OCI-LY3 (cell line): Measurements from ENCODE around the gene RAB11FIP4.

Experiments used
- EZH2phosphoT487 ChIP-seq: fragments of 200-600 bp; shearing (Covaris generic); IDR thresholded peaks from 2 replicates; pipeline ENCODE4 v1.6.1; 2018; ENCODE audit warnings: antibody characterized with exemption, mixed run types, low read depth
- TF ChIP-seq, protein P1 (sequence below): fragments of 200-600, 300-600 bp; sonication (generic); IDR thresholded peaks from 2 replicates; pipeline ENCODE4 v1.5.1; 2014; ENCODE audit warnings: antibody characterized with exemption, low read length, low read depth

DNA sequence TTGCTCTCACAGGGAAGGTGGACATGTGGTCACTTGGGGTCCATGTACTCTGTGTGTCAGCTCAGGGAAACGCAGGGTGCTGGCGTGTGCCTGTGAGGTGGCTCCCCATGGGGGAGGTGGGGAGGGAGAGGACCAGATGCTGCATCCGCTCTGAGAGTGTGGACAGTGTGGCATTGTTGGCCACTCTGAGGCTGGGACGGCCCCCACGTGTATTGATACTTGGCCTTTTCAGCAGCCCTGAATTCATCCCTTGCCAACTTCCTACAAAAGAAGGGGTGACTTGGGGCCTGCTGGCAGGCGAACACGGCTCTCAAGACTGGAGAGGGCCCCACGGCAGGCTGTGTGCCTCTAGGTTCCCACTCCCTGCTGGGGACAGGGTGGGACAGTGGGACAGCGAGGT lies 120.1 kb downstream of the RAB11FIP4 start:
- TF ChIP-seq, protein P1, sequence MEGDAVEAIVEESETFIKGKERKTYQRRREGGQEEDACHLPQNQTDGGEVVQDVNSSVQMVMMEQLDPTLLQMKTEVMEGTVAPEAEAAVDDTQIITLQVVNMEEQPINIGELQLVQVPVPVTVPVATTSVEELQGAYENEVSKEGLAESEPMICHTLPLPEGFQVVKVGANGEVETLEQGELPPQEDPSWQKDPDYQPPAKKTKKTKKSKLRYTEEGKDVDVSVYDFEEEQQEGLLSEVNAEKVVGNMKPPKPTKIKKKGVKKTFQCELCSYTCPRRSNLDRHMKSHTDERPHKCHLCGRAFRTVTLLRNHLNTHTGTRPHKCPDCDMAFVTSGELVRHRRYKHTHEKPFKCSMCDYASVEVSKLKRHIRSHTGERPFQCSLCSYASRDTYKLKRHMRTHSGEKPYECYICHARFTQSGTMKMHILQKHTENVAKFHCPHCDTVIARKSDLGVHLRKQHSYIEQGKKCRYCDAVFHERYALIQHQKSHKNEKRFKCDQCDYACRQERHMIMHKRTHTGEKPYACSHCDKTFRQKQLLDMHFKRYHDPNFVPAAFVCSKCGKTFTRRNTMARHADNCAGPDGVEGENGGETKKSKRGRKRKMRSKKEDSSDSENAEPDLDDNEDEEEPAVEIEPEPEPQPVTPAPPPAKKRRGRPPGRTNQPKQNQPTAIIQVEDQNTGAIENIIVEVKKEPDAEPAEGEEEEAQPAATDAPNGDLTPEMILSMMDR, result no peak
- TF ChIP-seq EZH2phosphoT487, result no peak
